ENCODE measurements around the gene TSHZ1. TPM values are rescaled to one million over a fixed set of nuclear protein-coding genes. Genes with fewer than 3 reads are reported as not detected.

Gene TSHZ1
- total and polyA plus RNA-seq, 2 of the 8 experiments (the other 6 are each of a cell fraction or from before 2014, with no cell fraction given) = 0.03 to 0.32 TPM

DNA sequence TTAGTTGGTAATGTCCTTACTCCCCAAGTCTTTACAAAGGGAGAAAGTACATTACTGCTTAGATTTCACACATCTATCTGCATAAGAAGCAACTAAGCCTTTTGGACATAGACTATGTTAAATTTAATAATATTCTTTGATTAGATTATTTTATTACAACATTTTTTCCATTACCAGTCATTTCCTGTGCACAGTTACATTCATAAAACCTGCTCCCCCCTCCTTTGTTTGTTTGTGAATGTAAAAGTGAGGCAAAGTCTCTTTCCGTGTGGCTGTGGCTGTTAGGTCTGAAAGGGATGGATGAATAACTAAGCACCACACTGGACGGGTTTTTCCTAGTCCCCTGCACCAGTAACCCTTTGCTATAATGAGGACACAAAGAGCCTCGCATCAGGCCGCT is 11.3 kb upstream of the TSHZ1 start:
- no peak for FAIRE-seq

More for the DNA sequence above, 11.3 kb upstream of the TSHZ1 start:
- no peaks in the 10 kb centered on the region for H3K79me1 ChIP-seq (ENCODE audit: low read depth, low read length)
- H3K4me2 ChIP-seq (ENCODE audit: insufficient read depth in 1 of 2, low read depth in 2 of 2, low read length in 2 of 2) = no peak overlapping the region
- WGBS, 2 experiments (ENCODE audit: extremely low coverage in 1 of 2, insufficient coverage in 1 of 2, insufficient read length in 1 of 2, insufficient replicate concordance in 2 of 2, low coverage in 1 of 2, low lambda C conversion rate in 2 of 2, missing lambda C conversion rate in 1 of 2) = 82% methylated on average over 4 of the region's 4 CpGs; no CpG with 5 or more reads in 1 of the 2 experiments
- H3K9ac ChIP-seq (replicated peaks in 1 of 4; ENCODE audit: extremely low read depth in 1 of 4, low read depth in 3 of 4, low read length in 3 of 4) = no peak overlapping the region
- no peak overlapping the region for H3K4ac ChIP-seq (replicated peaks; ENCODE audit: insufficient read length, low read depth, low read length)
- no peak overlapping the region for H2AFZ ChIP-seq (ENCODE audit: low read length)
- H2BK5ac ChIP-seq (ENCODE audit: low read depth, low read length) = no peak overlapping the region
- peaks cover 0 to 3% (median 2%) of the 10 kb centered on the region in 4 experiments; a peak in 1 of 7 replicates for H3K4me1 ChIP-seq (replicated peaks in 1 of 4; ENCODE audit: control insufficient read depth in 3 of 4, insufficient read depth in 4 of 4, low read length in 3 of 4)
- TF ChIP-seq FOSL1 (IDR thresholded peaks at IDR 0.05; ENCODE audit: insufficient read depth, low read depth, low read length) (no peak), CHD2 (IDR thresholded peaks at IDR 0.05; ENCODE audit: low read length) (no peak), KDM5A (IDR thresholded peaks at IDR 0.05; ENCODE audit: low read length) (no peak), JUN (IDR thresholded peaks at IDR 0.05; ENCODE audit: low read depth, low read length) (no peak), ASH2L (IDR thresholded peaks at IDR 0.05; ENCODE audit: low read length) (no peak), POLR2AphosphoS5 (IDR thresholded peaks at IDR 0.05; ENCODE audit: low read depth, low read length) (no peak)
- TF ChIP-seq, protein P1, sequence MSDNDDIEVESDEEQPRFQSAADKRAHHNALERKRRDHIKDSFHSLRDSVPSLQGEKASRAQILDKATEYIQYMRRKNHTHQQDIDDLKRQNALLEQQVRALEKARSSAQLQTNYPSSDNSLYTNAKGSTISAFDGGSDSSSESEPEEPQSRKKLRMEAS (IDR thresholded peaks at IDR 0.05) = no peak
- TF ChIP-seq, protein P2, sequence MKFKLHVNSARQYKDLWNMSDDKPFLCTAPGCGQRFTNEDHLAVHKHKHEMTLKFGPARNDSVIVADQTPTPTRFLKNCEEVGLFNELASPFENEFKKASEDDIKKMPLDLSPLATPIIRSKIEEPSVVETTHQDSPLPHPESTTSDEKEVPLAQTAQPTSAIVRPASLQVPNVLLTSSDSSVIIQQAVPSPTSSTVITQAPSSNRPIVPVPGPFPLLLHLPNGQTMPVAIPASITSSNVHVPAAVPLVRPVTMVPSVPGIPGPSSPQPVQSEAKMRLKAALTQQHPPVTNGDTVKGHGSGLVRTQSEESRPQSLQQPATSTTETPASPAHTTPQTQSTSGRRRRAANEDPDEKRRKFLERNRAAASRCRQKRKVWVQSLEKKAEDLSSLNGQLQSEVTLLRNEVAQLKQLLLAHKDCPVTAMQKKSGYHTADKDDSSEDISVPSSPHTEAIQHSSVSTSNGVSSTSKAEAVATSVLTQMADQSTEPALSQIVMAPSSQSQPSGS (IDR thresholded peaks at IDR 0.05; ENCODE audit: low read length) = no peak
- peaks cover 4% of the 10 kb centered on the region; the same call in 1 of the 2 replicates for H3K23me2 ChIP-seq (ENCODE audit: low read depth, low read length)
- no peaks in the 10 kb centered on the region for H3K79me2 ChIP-seq (ENCODE audit: control insufficient read depth in 1 of 2, insufficient read depth in 2 of 2, low read length in 2 of 2)
- no peak overlapping the region for H2BK15ac ChIP-seq (ENCODE audit: low read length)
- no peak for DNase-seq (ENCODE audit: low read depth in 1 of 2, low spot score in 2 of 2)
- H4K5ac ChIP-seq (ENCODE audit: insufficient read length, low read depth, low read length) = no peak overlapping the region
- no peak overlapping the region for H3K27ac ChIP-seq (ENCODE audit: low read depth, low read length)
- H3K18ac ChIP-seq (ENCODE audit: extremely low read depth, low read length) = no peak overlapping the region
- no peak overlapping the region for H2BK12ac ChIP-seq (ENCODE audit: low read depth, low read length)
- CTCF ChIA-PET (ENCODE audit: partially characterized antibody) = interaction anchor here (1.0 kb wide), 1 partner anchor 9 kb away, joined by 3 read pairs; no protein-coding TSS in a partner anchor
- POLR2A ChIA-PET (ENCODE audit: partially characterized antibody) = no interaction called here
- H3K56ac ChIP-seq (replicated peaks; ENCODE audit: insufficient read length, low read depth, low read length) = no peak overlapping the region
- H3K27me3 ChIP-seq (replicated peaks in 1 of 4; ENCODE audit: control insufficient read depth in 3 of 4, extremely low read depth in 1 of 4, insufficient read depth in 3 of 4, low read length in 3 of 4) = peaks cover 11 to 28% (median 19%) of the 10 kb centered on the region in 4 experiments
- no peak overlapping the region for H2AK5ac ChIP-seq (ENCODE audit: low read depth, low read length)
- H3K9me3 ChIP-seq (ENCODE audit: insufficient read depth in 2 of 2, low read depth in 1 of 2, low read length in 1 of 2) = no peaks in the 10 kb centered on the region
- H4K8ac ChIP-seq (ENCODE audit: extremely low read depth, insufficient read depth, low read length) = no peak overlapping the region
- H2BK20ac ChIP-seq (ENCODE audit: low read length) = no peak overlapping the region
- no peak overlapping the region for H2BK120ac ChIP-seq (replicated peaks; ENCODE audit: low read depth, low read length)
- no peaks in the 10 kb centered on the region for H3K36me3 ChIP-seq (ENCODE audit: control insufficient read depth in 2 of 4, insufficient read depth in 4 of 4, low read length in 3 of 4)
- H3K14ac ChIP-seq (ENCODE audit: insufficient read length) = no peak overlapping the region
- no peak overlapping the region for H3K4me3 ChIP-seq (ENCODE audit: extremely low read depth in 1 of 4, insufficient read depth in 2 of 4, low read depth in 3 of 4, low read length in 4 of 4)
- H4K20me1 ChIP-seq (replicated peaks in 1 of 2; ENCODE audit: control insufficient read depth in 1 of 2, insufficient read depth in 2 of 2, low read length in 2 of 2) = peaks cover 3 to 8% of the 10 kb centered on the region in 2 experiments
- no peak overlapping the region for H4K91ac ChIP-seq (replicated peaks; ENCODE audit: insufficient read length, low read length)
- H3K23ac ChIP-seq (ENCODE audit: insufficient read length) = no peak overlapping the region
